SK-N-SH treated with all-trans-retinoic acid at 6 μM for 48 hours (cell line): ENCODE results near the gene PYGL.

ENCODE experiments used
- BACH2 ChIP-seq: fragments of 250-450 bp; sonication (Bioruptor Pico); IDR thresholded peaks from 2 replicates; pipeline ENCODE4 v1.9.0; 2021; ENCODE audit warnings: mild to moderate bottlenecking, borderline replicate concordance
- CREB5 ChIP-seq: fragments of 250-450 bp; sonication (Bioruptor Pico); IDR thresholded peaks from 2 replicates; pipeline ENCODE4 v1.5.1; 2020; ENCODE audit warnings: low read depth, mild to moderate bottlenecking, moderate library complexity
- ISL1 ChIP-seq: fragments of 250-450 bp; sonication (Bioruptor Pico); IDR thresholded peaks from 2 replicates; pipeline ENCODE4 v2.1.2; 2022; ENCODE audit warnings: mild to moderate bottlenecking, moderate library complexity
- TCF4 ChIP-seq: fragments of 250-450 bp; sonication (Bioruptor Pico); IDR thresholded peaks from 2 replicates; pipeline ENCODE4 v1.8.0; 2021; ENCODE audit warnings: mild to moderate bottlenecking, moderate library complexity, borderline replicate concordance
- ZC3H10 ChIP-seq: fragments of 250-450 bp; sonication (Bioruptor Pico); IDR thresholded peaks from 2 replicates; pipeline ENCODE4 v1.5.1; 2021; ENCODE audit warnings: mild to moderate bottlenecking, moderate library complexity

- TF ChIP-seq ZC3H10 (CRISPR knock-in tag) (no peak), BACH2 (CRISPR knock-in tag) (no peak), TCF4 (CRISPR knock-in tag) (no peak), ISL1 (no peak), CREB5 (CRISPR knock-in tag) (no peak)
These were observed 21.5 kb downstream of the PYGL start for GRCh38 chr14:50922803-50923202.
